ENCODE results near the gene SEC31A. TPM values are rescaled to one million over a fixed set of nuclear protein-coding genes. Genes with fewer than 3 reads are reported as not detected.
"Not testable (repeated sequence)": the region's sequence is repeated elsewhere in the genome, so short reads cannot be mapped to it uniquely, and the experiment has no call there.

Gene SEC31A
- polyA plus RNA-seq, 1 experiment: 451 TPM

- H3K36me3 ChIP-seq (ENCODE audit: control insufficient read depth, insufficient read depth, low read length): peaks cover 6% of the 10 kb centered on the region
- peak; percentile 52 for DNase-seq (ENCODE audit: low read depth)
- CTCF ChIA-PET: interaction anchor here (1.1 to 1.4 kb wide), 3 partner anchors 16 to 405 kb away, joined by 3 to 5 read pairs (median 3); no protein-coding TSS in a partner anchor
- POLR2A ChIA-PET: no interaction called here
- H3K27me3 ChIP-seq (ENCODE audit: control insufficient read depth, insufficient read depth, low read length): no peaks in the 10 kb centered on the region
- H3K4me3 ChIP-seq (ENCODE audit: low read depth, low read length): no peak overlapping the region
- peak; percentile 30; the same call in 1 of the 2 replicates for TF ChIP-seq CTCF (IDR thresholded peaks at IDR 0.05; ENCODE audit: insufficient read depth, low read depth, low read length)
These were observed 57.1 kb downstream of the SEC31A start for GRCh38 chr4:82833696-82834313.

DNA sequence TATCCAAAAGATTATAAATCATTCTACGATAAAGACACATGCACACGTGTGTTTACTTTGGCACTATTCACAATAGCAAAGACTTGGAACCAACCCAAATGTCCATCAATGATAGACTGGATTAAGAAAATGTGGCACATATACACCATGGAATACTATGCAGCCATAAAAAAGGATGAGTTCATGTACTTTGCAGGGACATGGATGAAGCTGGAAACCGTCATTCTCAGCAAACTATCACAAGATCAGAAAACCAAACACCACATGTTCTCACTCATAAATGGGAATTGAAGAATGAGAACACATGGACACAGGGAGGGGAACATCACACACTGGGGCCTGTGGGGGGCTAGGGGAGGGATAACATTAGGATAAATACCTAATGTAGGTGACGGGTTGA, 57.9 kb downstream of the SEC31A start:
- H3K4me3 ChIP-seq (ENCODE audit: low read depth, low read length); H3K27me3 ChIP-seq (ENCODE audit: control insufficient read depth, insufficient read depth, low read length); H3K36me3 ChIP-seq (ENCODE audit: control insufficient read depth, insufficient read depth, low read length); POLR2A ChIA-PET; DNase-seq (ENCODE audit: low read depth): not testable (repeated sequence)
- CTCF ChIA-PET: interaction anchor here (0.9 kb wide), 1 partner anchor 32 kb away, joined by 3 read pairs; no protein-coding TSS in a partner anchor

GRCh38 chr4:82825425-82825824, 65.5 kb downstream of the SEC31A start:
- H3K36me3 ChIP-seq (ENCODE audit: control insufficient read depth, insufficient read depth, low read length): peaks cover 21% of the 10 kb centered on the region
- no peak for TF ChIP-seq CTCF (IDR thresholded peaks at IDR 0.05; ENCODE audit: insufficient read depth, low read depth, low read length)
- CTCF ChIA-PET: interaction anchor here (1.2 to 1.7 kb wide), 2 partner anchors 14 to 26 kb away, joined by 4 to 6 read pairs; no protein-coding TSS in a partner anchor
- POLR2A ChIA-PET: interaction anchor here (0.6 kb wide), 1 partner anchor 13 kb away, joined by 12 read pairs; no protein-coding TSS in a partner anchor
- no peak for DNase-seq (ENCODE audit: low read depth)
- no peaks in the 10 kb centered on the region for H3K27me3 ChIP-seq (ENCODE audit: control insufficient read depth, insufficient read depth, low read length)
- no peak overlapping the region for H3K4me3 ChIP-seq (ENCODE audit: low read depth, low read length)

DNA sequence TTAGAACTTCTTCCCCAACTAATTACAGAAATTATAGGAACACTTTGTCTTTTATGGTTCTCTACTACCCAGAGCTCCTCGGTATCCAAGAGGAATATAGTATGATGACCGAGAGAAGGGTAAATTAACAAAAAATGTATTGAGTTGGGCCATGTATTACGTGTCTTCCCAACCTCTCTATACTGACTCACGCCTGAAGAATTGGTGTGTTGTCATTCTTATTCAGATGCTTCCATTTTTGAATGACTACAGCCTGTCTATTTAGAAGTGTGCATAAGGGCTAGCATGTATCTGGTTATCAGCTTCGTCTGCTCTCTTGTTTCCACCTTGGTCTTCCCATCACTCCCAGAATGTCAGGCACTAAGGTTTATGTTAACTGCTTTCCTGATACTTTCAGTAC, 67.9 kb downstream of the SEC31A start:
- Histone ChIP-seq H3K27me3 (ENCODE audit: control insufficient read depth, insufficient read depth, low read length) (no peaks in the 10 kb centered on the region), H3K4me3 (ENCODE audit: low read depth, low read length) (no peak overlapping the region), H3K36me3 (ENCODE audit: control insufficient read depth, insufficient read depth, low read length) (peaks cover 22% of the 10 kb centered on the region)
- DNase-seq (ENCODE audit: low read depth): no peak
- POLR2A ChIA-PET: no interaction called here
- TF ChIP-seq CTCF (IDR thresholded peaks at IDR 0.05; ENCODE audit: insufficient read depth, low read depth, low read length): no peak
- CTCF ChIA-PET: interaction anchor here (0.6 to 1.0 kb wide), 3 partner anchors 31 to 93 kb away, joined by 3 read pairs; no protein-coding TSS in a partner anchor

DNA sequence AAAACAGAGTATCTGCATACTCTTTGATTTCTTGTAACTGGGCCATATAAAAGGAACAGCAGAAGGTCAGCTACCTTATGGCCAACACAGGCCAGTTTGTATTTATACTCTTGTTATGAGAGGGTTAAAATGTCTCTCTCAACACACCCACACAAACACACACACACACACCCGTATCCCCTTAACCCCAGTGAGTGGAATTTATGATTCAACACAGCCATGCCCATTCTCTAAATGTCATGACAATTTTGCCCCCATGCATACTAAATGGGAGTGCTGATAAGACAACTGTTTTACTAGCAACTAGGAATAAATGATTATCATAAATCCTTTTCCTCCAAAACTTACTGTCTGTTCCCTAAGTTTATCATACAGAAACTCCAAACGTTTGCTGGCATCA, 70.3 kb downstream of the SEC31A start:
- no peak for DNase-seq (ENCODE audit: low read depth)
- no peak for TF ChIP-seq CTCF (IDR thresholded peaks at IDR 0.05; ENCODE audit: insufficient read depth, low read depth, low read length)
- H3K4me3 ChIP-seq (ENCODE audit: low read depth, low read length): no peak overlapping the region
- ChIA-PET CTCF (no interaction called here), POLR2A (no interaction called here)
- H3K27me3 ChIP-seq (ENCODE audit: control insufficient read depth, insufficient read depth, low read length): no peaks in the 10 kb centered on the region
- peaks cover 20% of the 10 kb centered on the region for H3K36me3 ChIP-seq (ENCODE audit: control insufficient read depth, insufficient read depth, low read length)
